Muscle layer of colon (tissue), 2 donors: Measurements from ENCODE around the gene ASB1.

Source experiments
- H3K27ac ChIP-seq: one replicate; pipeline ENCODE4 v1.7.0; 2013; ENCODE audit warnings: low read depth, mild to moderate bottlenecking, low read length, moderate library complexity
- H3K27me3 ChIP-seq, 2 donors: one replicate each; pipeline ENCODE4 v1.7.0; 2013; ENCODE audit warnings: low read length in 2 of 2, mild to moderate bottlenecking in 2 of 2; ENCODE audit not compliant: insufficient read depth in 2 of 2, control insufficient read depth in 1 of 2
- H3K36me3 ChIP-seq: one replicate; pipeline ENCODE4 v1.7.0; 2013; ENCODE audit warnings: mild to moderate bottlenecking, low read length; ENCODE audit not compliant: insufficient read depth
- H3K4me1 ChIP-seq: one replicate; pipeline ENCODE4 v1.7.0; 2013; ENCODE audit warnings: mild to moderate bottlenecking, low read length; ENCODE audit not compliant: insufficient read depth
- H3K4me3 ChIP-seq, 2 donors: one replicate each; pipeline ENCODE4 v1.7.0; 2013; ENCODE audit warnings: low read length in 2 of 2, low read depth in 1 of 2, mild to moderate bottlenecking in 1 of 2, moderate library complexity in 1 of 2
- H3K9ac ChIP-seq: one replicate; pipeline ENCODE4 v1.7.0; 2013; ENCODE audit warnings: low read length
- H3K9me3 ChIP-seq: one replicate; pipeline ENCODE4 v1.7.0; 2013; ENCODE audit warnings: mild to moderate bottlenecking, low read length
- donor health status: abdominal sarcoma.
- donor health status: Adenocarcinoma of cecum.

The ASB1 gene

GRCh38 chr2:238466243-238466756 is 39.6 kb downstream of the ASB1 start:
- no peaks in the 10 kb centered on the region for H3K36me3 ChIP-seq
- H3K27ac ChIP-seq: no peak overlapping the region
- no peaks in the 10 kb centered on the region for H3K9me3 ChIP-seq
- no peak overlapping the region for H3K9ac ChIP-seq
- no peaks in the 10 kb centered on the region for H3K4me1 ChIP-seq
- no peak overlapping the region for H3K4me3 ChIP-seq
- no peaks in the 10 kb centered on the region for H3K27me3 ChIP-seq

- no peaks in the 10 kb centered on the region for H3K27me3 ChIP-seq
- H3K9ac ChIP-seq: no peak overlapping the region
- H3K4me1 ChIP-seq: no peaks in the 10 kb centered on the region
- H3K36me3 ChIP-seq: no peaks in the 10 kb centered on the region
- H3K9me3 ChIP-seq: no peaks in the 10 kb centered on the region
- H3K4me3 ChIP-seq: no peak overlapping the region
- no peak overlapping the region for H3K27ac ChIP-seq
These were observed 40.3 kb downstream of the ASB1 start for GRCh38 chr2:238467062-238467461.

GRCh38 chr2:238467792-238468191 is 41.1 kb downstream of the ASB1 start:
- no peak overlapping the region for H3K9ac ChIP-seq
- H3K9me3 ChIP-seq: no peaks in the 10 kb centered on the region
- no peak overlapping the region for H3K4me3 ChIP-seq
- no peaks in the 10 kb centered on the region for H3K27me3 ChIP-seq
- no peaks in the 10 kb centered on the region for H3K36me3 ChIP-seq
- no peaks in the 10 kb centered on the region for H3K4me1 ChIP-seq
- H3K27ac ChIP-seq: no peak overlapping the region

GRCh38 chr2:238469155-238469554 is 42.4 kb downstream of the ASB1 start:
- Histone ChIP-seq H3K27me3 (no peaks in the 10 kb centered on the region), H3K27ac (no peak overlapping the region), H3K9ac (no peak overlapping the region), H3K36me3 (no peaks in the 10 kb centered on the region), H3K4me3 (no peak overlapping the region), H3K9me3 (peaks cover 4% of the 10 kb centered on the region), H3K4me1 (no peaks in the 10 kb centered on the region)

DNA sequence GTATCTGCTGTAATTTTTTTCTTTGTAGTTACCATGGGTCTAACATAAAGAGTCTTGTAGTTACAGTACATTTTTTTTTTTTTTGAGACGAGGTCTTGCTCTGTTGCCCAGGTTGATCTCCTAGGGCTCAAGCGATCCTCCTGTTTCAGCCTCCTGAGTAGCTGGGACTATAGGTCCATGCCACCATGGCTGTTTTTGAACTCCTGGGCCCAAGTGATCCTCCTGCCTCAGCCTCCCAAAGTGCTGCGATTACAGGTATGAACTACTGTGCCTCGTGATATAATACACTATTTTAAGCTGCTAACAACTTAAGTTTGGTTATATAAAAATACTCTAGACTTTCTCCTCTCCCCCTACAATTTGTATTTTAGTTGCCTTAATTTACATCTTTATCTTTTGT is 46.3 kb downstream of the ASB1 start:
- Histone ChIP-seq H3K9ac (no peak overlapping the region), H3K36me3 (no peaks in the 10 kb centered on the region), H3K4me1 (peaks cover 13% of the 10 kb centered on the region), H3K9me3 (peaks cover 4% of the 10 kb centered on the region), H3K27ac (no peak overlapping the region), H3K4me3 (no peak overlapping the region), H3K27me3 (no peaks in the 10 kb centered on the region)

- H3K27me3 ChIP-seq: no peaks in the 10 kb centered on the region
- peaks cover 4% of the 10 kb centered on the region for H3K9me3 ChIP-seq
- no peak overlapping the region for H3K9ac ChIP-seq
- no peak overlapping the region for H3K4me3 ChIP-seq
- H3K4me1 ChIP-seq: peaks cover 13% of the 10 kb centered on the region
- H3K27ac ChIP-seq: no peak overlapping the region
- no peaks in the 10 kb centered on the region for H3K36me3 ChIP-seq
These were observed 46.8 kb downstream of the ASB1 start for GRCh38 chr2:238473523-238473922.

DNA sequence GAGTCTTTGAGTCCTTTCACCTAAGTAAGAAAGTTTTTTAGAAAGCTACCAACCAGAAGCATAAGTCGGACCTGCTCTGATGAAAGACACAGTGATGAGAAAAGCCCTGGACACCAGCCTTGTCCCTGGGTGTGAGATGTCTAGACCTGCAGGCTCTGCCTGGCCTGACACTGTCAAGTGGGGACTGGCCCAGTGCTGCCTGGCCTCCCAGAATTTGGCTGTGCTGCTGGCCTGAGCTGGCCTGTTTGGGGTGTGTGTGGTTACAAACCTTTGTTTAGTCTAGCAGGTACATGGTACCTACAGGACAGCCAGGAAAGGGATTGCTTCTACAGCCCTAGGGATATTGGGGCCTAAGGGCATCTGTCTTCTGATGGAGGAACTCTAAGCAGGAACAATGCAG is 48.3 kb downstream of the ASB1 start:
- Histone ChIP-seq H3K9me3 (peaks cover 4% of the 10 kb centered on the region), H3K27ac (no peak overlapping the region), H3K4me3 (no peak overlapping the region), H3K36me3 (no peaks in the 10 kb centered on the region), H3K27me3 (no peaks in the 10 kb centered on the region), H3K9ac (no peak overlapping the region), H3K4me1 (peaks cover 13% of the 10 kb centered on the region)

DNA sequence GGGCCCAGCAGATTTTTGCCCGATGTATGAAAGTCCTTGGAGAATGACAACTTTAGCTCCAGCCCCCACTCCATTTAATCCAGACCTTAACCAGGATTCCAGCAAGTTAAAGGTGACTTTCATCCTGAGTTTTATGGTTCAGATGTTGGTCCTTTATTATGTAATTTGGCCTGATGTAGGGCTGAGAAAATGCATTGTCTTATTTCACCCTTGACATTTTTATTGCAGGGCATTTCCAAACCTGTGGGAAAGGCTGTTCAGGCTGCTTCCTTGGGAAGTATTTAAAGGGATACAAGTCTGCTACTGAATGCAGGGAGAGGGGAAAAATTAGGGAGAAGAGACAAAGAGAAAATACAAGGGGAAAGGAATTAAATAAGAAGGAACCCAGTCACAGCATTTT is 48.8 kb downstream of the ASB1 start:
- Histone ChIP-seq H3K9ac (no peak overlapping the region), H3K27me3 (no peaks in the 10 kb centered on the region), H3K27ac (no peak overlapping the region), H3K9me3 (peaks cover 4% of the 10 kb centered on the region), H3K36me3 (no peaks in the 10 kb centered on the region), H3K4me1 (peaks cover 13% of the 10 kb centered on the region), H3K4me3 (no peak overlapping the region)

- Histone ChIP-seq H3K27ac (no peak overlapping the region), H3K4me1 (peaks cover 13% of the 10 kb centered on the region), H3K4me3 (no peak overlapping the region), H3K27me3 (no peaks in the 10 kb centered on the region), H3K9me3 (peaks cover 4% of the 10 kb centered on the region), H3K36me3 (no peaks in the 10 kb centered on the region), H3K9ac (no peak overlapping the region)
These were observed 49.5 kb downstream of the ASB1 start for GRCh38 chr2:238476258-238476657.

DNA sequence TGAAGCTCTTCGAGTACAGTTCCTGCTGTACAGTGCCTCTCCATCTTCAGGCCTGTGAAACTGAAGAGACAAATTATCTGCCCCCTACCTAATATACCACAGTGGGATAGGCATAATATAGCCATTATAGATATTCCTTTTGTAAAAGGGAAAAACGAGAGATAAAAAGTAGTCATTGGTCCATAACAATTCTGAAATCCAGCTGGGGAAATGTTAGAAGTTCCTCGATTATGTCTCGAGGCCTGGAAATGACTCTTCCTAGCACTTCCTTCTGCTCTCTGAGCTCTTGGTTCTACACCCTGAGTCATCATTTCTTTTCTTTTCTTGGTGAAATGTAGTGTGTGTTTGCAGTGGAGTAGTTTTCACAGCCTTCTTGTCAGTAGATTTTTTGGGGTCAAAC is 51.5 kb downstream of the ASB1 start:
- no peaks in the 10 kb centered on the region for H3K36me3 ChIP-seq
- H3K4me1 ChIP-seq: peaks cover 13% of the 10 kb centered on the region
- peaks cover 4% of the 10 kb centered on the region for H3K9me3 ChIP-seq
- H3K27ac ChIP-seq: no peak overlapping the region
- H3K4me3 ChIP-seq: no peak overlapping the region
- H3K27me3 ChIP-seq: no peaks in the 10 kb centered on the region
- H3K9ac ChIP-seq: no peak overlapping the region

- H3K4me1 ChIP-seq: peaks cover 13% of the 10 kb centered on the region
- no peak overlapping the region for H3K27ac ChIP-seq
- no peaks in the 10 kb centered on the region for H3K27me3 ChIP-seq
- H3K36me3 ChIP-seq: no peaks in the 10 kb centered on the region
- H3K9ac ChIP-seq: no peak overlapping the region
- H3K4me3 ChIP-seq: no peak overlapping the region
- H3K9me3 ChIP-seq: no peaks in the 10 kb centered on the region
These were observed 53.1 kb downstream of the ASB1 start for GRCh38 chr2:238479847-238480246.

DNA sequence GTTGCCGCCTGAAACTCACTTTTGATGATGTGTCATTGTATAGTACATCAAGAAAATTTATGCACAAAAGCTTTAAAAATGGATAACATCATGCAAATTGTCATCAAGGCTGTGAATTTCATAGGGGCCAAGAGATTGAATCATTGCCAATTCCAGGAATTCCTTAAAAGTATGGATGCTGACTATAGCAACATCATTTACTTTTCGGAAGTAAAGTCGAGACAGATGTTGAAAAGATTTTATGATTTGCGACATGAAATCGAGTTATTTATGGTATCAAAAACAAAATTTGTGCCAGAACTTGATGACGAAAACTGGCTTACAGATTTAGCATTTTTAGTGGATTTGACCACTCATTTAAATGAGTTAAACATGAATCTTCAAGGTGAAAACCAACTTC is 56.3 kb downstream of the ASB1 start:
- Histone ChIP-seq H3K36me3 (no peaks in the 10 kb centered on the region), H3K4me3 (no peak overlapping the region), H3K27me3 (no peaks in the 10 kb centered on the region), H3K4me1 (no peaks in the 10 kb centered on the region), H3K9me3 (no peaks in the 10 kb centered on the region), H3K27ac (no peak overlapping the region), H3K9ac (no peak overlapping the region)
